HepG2 (cell line): Measurements from ENCODE around the gene KHDC1. TPM values are rescaled to one million over a fixed set of nuclear protein-coding genes. Genes with fewer than 3 reads are reported as not detected.

Source experiments
- ATAC-seq: fragments of 200-7000 bp; cut with Tn5 transposase; 3 replicates; pipeline ENCODE4 v1.9.1; 2020; ENCODE audit warnings: mild to moderate bottlenecking, moderate library complexity
- BruUV-seq: library from RNA; stranded (reverse); fragments of 400-500 nt; replicated peaks from 2 replicates; lab custom pipeline; 2021; lab: Mats Ljungman, UMichigan
- CTCF ChIA-PET: fragments of 300-600 bp; formaldehyde crosslinking; extraction: SDS; loops from one replicate; lab custom pipeline; 2021; ENCODE audit warnings: low total read pairs, inconsistent platforms, low intra/inter-chr PET ratio; lab: Yijun Ruan, JAX
- POLR2A ChIA-PET: fragments of 350-600 bp; sonication (Branson Sonifier 250); formaldehyde crosslinking; loops from one replicate; lab custom pipeline; 2020; ENCODE audit warnings: antibody characterized with exemption, inconsistent platforms; lab: Yijun Ruan, JAX
- DNase-seq: peaks from one replicate; pipeline ENCODE4 v3.0.0-alpha.2; 2015; ENCODE audit warnings: low spot score
- FAIRE-seq: peaks from 3 replicates; lab custom pipeline; 2011; peaks lifted over from hg19 to GRCh38; lab: Jason Lieb, UNC
- H2AFZ ChIP-seq: one replicate; pipeline ENCODE4 v1.6.1; 2011; ENCODE audit warnings: low read length, inconsistent platforms
- H3K27ac ChIP-seq: fragments of 300-600 bp; 3 replicates; pipeline ENCODE4 v1.8.0; 2011; ENCODE audit warnings: mixed run types, mild to moderate bottlenecking, mixed read lengths, low read length, inconsistent platforms; ENCODE audit not compliant: insufficient read depth; ENCODE audit errors: extremely low read length
- H3K27me3 ChIP-seq, 2 experiments: fragments of 200-600 bp in 1 of 2; 2 replicates in 1 of 2; 3 replicates in 1 of 2; pipeline versions ENCODE4 v1.6.0 to v1.8.0; 2011; ENCODE audit warnings: low read length in 2 of 2, mild to moderate bottlenecking in 2 of 2, moderate library complexity in 2 of 2, inconsistent platforms in 1 of 2; ENCODE audit not compliant: insufficient read depth in 2 of 2, control insufficient read depth in 1 of 2
- H3K36me3 ChIP-seq, 2 experiments: fragments of 200-600 bp in 1 of 2; replicated peaks in 1 of 2; 2 replicates in 1 of 2; 3 replicates in 1 of 2; pipeline versions ENCODE4 v1.5.1 to v1.8.0; 2011; ENCODE audit warnings: low read length in 2 of 2, inconsistent platforms in 1 of 2; ENCODE audit not compliant: insufficient read depth in 2 of 2, control insufficient read depth in 1 of 2
- H3K4me1 ChIP-seq: 2 replicates; pipeline ENCODE4 v1.5.1; 2012; ENCODE audit warnings: low read length, inconsistent platforms; ENCODE audit not compliant: insufficient read depth
- H3K4me2 ChIP-seq: 2 replicates; pipeline ENCODE4 v1.6.0; 2011; ENCODE audit warnings: low read depth, low read length, inconsistent platforms
- H3K4me3 ChIP-seq, 3 experiments: fragments of 200-600 bp in 1 of 3; sonication (generic), shearing (Covaris generic) in 1 of 3; replicated peaks in 1 of 3; 2 replicates each; pipeline ENCODE4 v1.5.1; 2011 to 2016; ENCODE audit warnings: low read length in 3 of 3, inconsistent platforms in 2 of 3, low read depth in 2 of 3, mild to moderate bottlenecking in 2 of 3, control low read depth in 1 of 3, mixed read lengths in 1 of 3; ENCODE audit not compliant: insufficient read depth in 1 of 3
- H3K79me2 ChIP-seq: one replicate; pipeline ENCODE4 v1.6.1; 2011; ENCODE audit warnings: low read length, inconsistent platforms; ENCODE audit not compliant: insufficient read depth
- H3K9ac ChIP-seq: 2 replicates; pipeline ENCODE4 v1.6.0; 2011; ENCODE audit warnings: mild to moderate bottlenecking, low read depth, low read length, inconsistent platforms; ENCODE audit not compliant: insufficient read depth
- H3K9me3 ChIP-seq: 2 replicates; pipeline ENCODE4 v1.5.1; 2012; ENCODE audit warnings: mild to moderate bottlenecking, low read length
- H4K20me1 ChIP-seq: 2 replicates; pipeline ENCODE4 v1.6.0; 2011; ENCODE audit warnings: inconsistent platforms, mild to moderate bottlenecking, low read length, moderate library complexity; ENCODE audit not compliant: insufficient read depth
- ATF7 ChIP-seq, 2 experiments: fragments of 450-650 bp in 1 of 2; sonication (generic) in 1 of 2; formaldehyde crosslinking in 1 of 2; IDR thresholded peaks; 2 replicates each; pipeline versions ENCODE4 v1.4.0 to v1.6.1; 2016 to 2020; ENCODE audit warnings: antibody characterized with exemption in 1 of 2, mild to moderate bottlenecking in 1 of 2, missing genetic modification reagents in 1 of 2
- CEBPB ChIP-seq: IDR thresholded peaks from 2 replicates; pipeline ENCODE4 v1.6.1; 2011; ENCODE audit warnings: low read depth, low read length, improper control_type of control experiment, borderline replicate concordance
- CEBPG ChIP-seq: IDR thresholded peaks from 2 replicates; pipeline ENCODE4 v1.6.1; 2016
- CREB1 ChIP-seq, 2 experiments: fragments of 450-650 bp in 1 of 2; IDR thresholded peaks; 2 replicates each; pipeline ENCODE4 v1.6.1; 2016 to 2017; ENCODE audit warnings: control low read depth in 1 of 2, mild to moderate bottlenecking in 1 of 2, missing compliant biosample characterization in 1 of 2, missing genetic modification characterization in 1 of 2
- HOXD1 ChIP-seq: sonication (generic); formaldehyde crosslinking; IDR thresholded peaks from 2 replicates; pipeline ENCODE4 v1.5.0; 2020; ENCODE audit warnings: missing genetic modification reagents
- JUND ChIP-seq: sonication (generic); formaldehyde crosslinking; IDR thresholded peaks from 2 replicates; pipeline ENCODE4 v1.8.0; 2022; ENCODE audit warnings: mild to moderate bottlenecking, missing genetic modification reagents
- PCBP2 ChIP-seq: fragments of 200-400 bp; formaldehyde crosslinking; optimal IDR thresholded peaks from 2 replicates; pipeline ENCODE3; 2018; ENCODE audit warnings: low read length, low read depth; ENCODE audit not compliant: poor library complexity, severe bottlenecking
- TCF7L2 ChIP-seq: IDR thresholded peaks from 2 replicates; pipeline ENCODE4 v1.6.1; 2011; ENCODE audit warnings: mild to moderate bottlenecking, low read depth, low read length, moderate library complexity
- ZKSCAN8 ChIP-seq: IDR thresholded peaks from 2 replicates; pipeline ENCODE4 v1.6.1; 2016; ENCODE audit warnings: borderline replicate concordance, missing genetic modification reagents, missing compliant biosample characterization
- ZNF10 ChIP-seq: sonication (generic); formaldehyde crosslinking; IDR thresholded peaks from 2 replicates; pipeline ENCODE4 v1.4.0; 2020; ENCODE audit warnings: mild to moderate bottlenecking, low read depth, missing genetic modification reagents, borderline replicate concordance
- ZNF292 ChIP-seq: sonication (generic); formaldehyde crosslinking; IDR thresholded peaks from 2 replicates; pipeline ENCODE4 v1.8.1; 2022; ENCODE audit warnings: mild to moderate bottlenecking, low read depth, missing genetic modification reagents, borderline replicate concordance
- ZNF326 ChIP-seq: sonication (generic); formaldehyde crosslinking; IDR thresholded peaks from 2 replicates; pipeline ENCODE4 v1.4.0; 2020; ENCODE audit warnings: missing genetic modification reagents, borderline replicate concordance
- WGBS: methylation state at CpG from one replicate; pipeline ENCODE4 v1.1.6; 2017; ENCODE audit warnings: low lambda C conversion rate; 5-methylcytosine and 5-hydroxymethylcytosine counted together
- in situ Hi-C: cut with HindIII; loops from 2 replicates; pipeline ENCODE4 v1.10.0; 2017; ENCODE audit warnings: low pct_unique_long_range_greater_than_20kb; ENCODE audit not compliant: extremely low pct_ligation_motif_present
- intact Hi-C: fragments of 100-400 bp; cut with micrococcal nuclease; formaldehyde crosslinking; loops from one replicate; pipeline ENCODE4 v1.10.0; 2022; ENCODE audit not compliant: unreplicated experiment
- polyA plus RNA-seq, 8 experiments: library from polyadenylated mRNA; depleted of rRNA in 3 of 8; stranded (reverse) in 7 of 8; unstranded in 1 of 8; fragments of >200 nt; fragmentation: Illumina TruSeq in 4 of 8; extraction: Trizol in 4 of 8; gene quantifications; 2 replicates each; pipeline versions ENCODE4 v1.2.1 to v1.2.3, GENCODE V29; 2011 to 2016; ENCODE audit warnings: low read depth in 4 of 8, missing spikeins in 1 of 8, mixed read lengths in 1 of 8; ENCODE audit not compliant: insufficient read depth in 1 of 8
- total RNA-seq, 5 experiments: library from RNA; depleted of rRNA; stranded (reverse); fragments of >200 nt; fragmentation: Illumina TruSeq; extraction: Trizol; gene quantifications; 2 replicates each; pipeline ENCODE4 v1.2.3, GENCODE V29; 2016; ENCODE audit warnings: low read depth in 1 of 5
- TF ChIP-seq, protein P1 (sequence below): IDR thresholded peaks from 2 replicates; pipeline ENCODE4 v1.6.1; 2016; ENCODE audit warnings: low read depth, control low read depth
- TF ChIP-seq, protein P2 (sequence below): sonication (generic); formaldehyde crosslinking; IDR thresholded peaks from 2 replicates; pipeline ENCODE4 v1.5.0; 2020; ENCODE audit warnings: mild to moderate bottlenecking, missing genetic modification reagents

KHDC1 gene
- total and polyA plus RNA-seq, 2 of the 13 experiments (the other 11 are each of a cell fraction or from before 2014, with no cell fraction given): not detected

DNA sequence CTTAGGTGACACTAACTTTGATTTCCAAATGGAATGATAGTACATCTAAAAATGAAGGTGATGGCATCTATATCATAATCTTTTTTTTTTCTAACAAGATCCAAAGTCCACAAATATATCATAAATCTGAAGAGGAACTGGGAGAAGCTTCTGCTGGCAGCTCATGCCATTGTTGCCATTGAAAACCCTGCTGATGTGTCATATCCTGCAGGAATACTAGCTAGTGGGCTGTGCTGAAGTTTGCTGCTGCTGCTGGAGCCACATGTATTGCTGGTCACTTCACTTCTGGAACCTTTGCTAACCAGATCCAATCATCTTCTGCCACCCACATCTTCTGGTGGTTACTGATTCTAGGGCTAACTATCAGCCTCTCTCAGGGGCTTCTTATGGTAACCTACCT lies 27.4 kb upstream of the KHDC1 start:
- H2AFZ ChIP-seq: no peak overlapping the region
- intact Hi-C loops: no loop called here
- H3K4me1 ChIP-seq: no peaks in the 10 kb centered on the region
- H3K27ac ChIP-seq: no peak overlapping the region
- no peak for FAIRE-seq
- no peak overlapping the region for H3K4me3 ChIP-seq
- no peak for TF ChIP-seq ZNF326 (CRISPR knock-in tag)
- H3K36me3 ChIP-seq: no peaks in the 10 kb centered on the region
- ChIA-PET CTCF (no interaction called here), POLR2A (no interaction called here)
- no TSS peak for BruUV-seq
- H3K9me3 ChIP-seq: no peaks in the 10 kb centered on the region
- DNase-seq: no peak
- H3K4me2 ChIP-seq: no peak overlapping the region
- no peaks in the 10 kb centered on the region for H3K79me2 ChIP-seq
- in situ Hi-C loops: no loop called here
- no peak for ATAC-seq
- no peaks in the 10 kb centered on the region for H4K20me1 ChIP-seq
- H3K9ac ChIP-seq: no peak overlapping the region
- peaks cover 0 to 4% of the 10 kb centered on the region in 2 experiments; a peak in 1 of 5 replicates for H3K27me3 ChIP-seq

GRCh38 chr6:73286752-73287151 lies 23.8 kb upstream of the KHDC1 start:
- no peak overlapping the region for H3K4me3 ChIP-seq
- in situ Hi-C loops: loop anchor here (5.0 kb wide), 1 partner anchor 41 kb away; no protein-coding TSS in a partner anchor
- 4% methylated on average over 6 of the region's 6 CpGs for WGBS
- no peak overlapping the region for H3K27ac ChIP-seq
- H3K27me3 ChIP-seq: peaks cover 0 to 4% of the 10 kb centered on the region in 2 experiments; a peak in 2 of 5 replicates
- intact Hi-C loops: loop anchor here (5.0 kb wide), 1 partner anchor 366 kb away; the partner anchor contains the start of gene SLC17A5
- H4K20me1 ChIP-seq: no peaks in the 10 kb centered on the region
- no peak overlapping the region for H2AFZ ChIP-seq
- TF ChIP-seq ATF7 (IDR thresholded peaks at IDR 0.05) (peak; percentile 84), ATF7 (CRISPR knock-in tag; IDR thresholded peaks at IDR 0.05) (no peak), TCF7L2 (no peak), CREB1 (IDR thresholded peaks at IDR 0.05) (no peak), CREB1 (CRISPR knock-in tag; IDR thresholded peaks at IDR 0.05) (no peak), HOXD1 (CRISPR knock-in tag) (no peak), CEBPG (0 out of 2 replicates have a peak, but pooled peaks have one; percentile 12), CEBPB (peak; percentile 73; the same call in 1 of the 2 replicates), PCBP2 (no peak), JUND (CRISPR knock-in tag) (no peak), ZNF10 (CRISPR knock-in tag) (no peak), ZKSCAN8 (no peak), ZNF292 (no peak)
- TF ChIP-seq, protein P1, sequence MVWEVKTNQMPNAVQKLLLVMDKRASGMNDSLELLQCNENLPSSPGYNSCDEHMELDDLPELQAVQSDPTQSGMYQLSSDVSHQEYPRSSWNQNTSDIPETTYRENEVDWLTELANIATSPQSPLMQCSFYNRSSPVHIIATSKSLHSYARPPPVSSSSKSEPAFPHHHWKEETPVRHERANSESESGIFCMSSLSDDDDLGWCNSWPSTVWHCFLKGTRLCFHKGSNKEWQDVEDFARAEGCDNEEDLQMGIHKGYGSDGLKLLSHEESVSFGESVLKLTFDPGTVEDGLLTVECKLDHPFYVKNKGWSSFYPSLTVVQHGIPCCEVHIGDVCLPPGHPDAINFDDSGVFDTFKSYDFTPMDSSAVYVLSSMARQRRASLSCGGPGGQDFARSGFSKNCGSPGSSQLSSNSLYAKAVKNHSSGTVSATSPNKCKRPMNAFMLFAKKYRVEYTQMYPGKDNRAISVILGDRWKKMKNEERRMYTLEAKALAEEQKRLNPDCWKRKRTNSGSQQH (CRISPR knock-in tag): no peak
- TF ChIP-seq, protein P2, sequence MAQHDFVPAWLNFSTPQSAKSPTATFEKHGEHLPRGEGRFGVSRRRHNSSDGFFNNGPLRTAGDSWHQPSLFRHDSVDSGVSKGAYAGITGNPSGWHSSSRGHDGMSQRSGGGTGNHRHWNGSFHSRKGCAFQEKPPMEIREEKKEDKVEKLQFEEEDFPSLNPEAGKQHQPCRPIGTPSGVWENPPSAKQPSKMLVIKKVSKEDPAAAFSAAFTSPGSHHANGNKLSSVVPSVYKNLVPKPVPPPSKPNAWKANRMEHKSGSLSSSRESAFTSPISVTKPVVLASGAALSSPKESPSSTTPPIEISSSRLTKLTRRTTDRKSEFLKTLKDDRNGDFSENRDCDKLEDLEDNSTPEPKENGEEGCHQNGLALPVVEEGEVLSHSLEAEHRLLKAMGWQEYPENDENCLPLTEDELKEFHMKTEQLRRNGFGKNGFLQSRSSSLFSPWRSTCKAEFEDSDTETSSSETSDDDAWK: no peak
- TF ChIP-seq, all 625 proteins: peak for 3
- H3K36me3 ChIP-seq: no peaks in the 10 kb centered on the region
- no peaks in the 10 kb centered on the region for H3K79me2 ChIP-seq
- ChIA-PET POLR2A (no interaction called here), CTCF (interaction anchor here (1.5 kb wide), 1 partner anchor 40 kb away, joined by 9 read pairs; no protein-coding TSS in a partner anchor)
- no peaks in the 10 kb centered on the region for H3K9me3 ChIP-seq
- no peaks in the 10 kb centered on the region for H3K4me1 ChIP-seq
- DNase-seq: no peak
- no peak overlapping the region for H3K4me2 ChIP-seq
- BruUV-seq: no TSS peak
- no peak for FAIRE-seq
- no peak for ATAC-seq
- no peak overlapping the region for H3K9ac ChIP-seq
